Activated B cell treated with CpG ODN at 0.5 μM for 24 hours (primary cell): ENCODE measurements around the gene PPIE. TPM values are rescaled to one million over a fixed set of nuclear protein-coding genes. Genes with fewer than 3 reads are reported as not detected.

Experiments used
- ATAC-seq: fragments of 200-7000 bp; cut with Tn5 transposase; one replicate; pipeline ENCODE4 v1.10.0; 2021; ENCODE audit warnings: low read depth, mild to moderate bottlenecking, moderate library complexity
- CTCF ChIA-PET: fragments of 350-600 bp; sonication (Branson Sonifier 250); formaldehyde crosslinking; loops from one replicate; lab custom pipeline; 2021; ENCODE audit warnings: antibody characterized with exemption; lab: Charles Lee
- POLR2A ChIA-PET: fragments of 350-600 bp; sonication (Branson Sonifier 250); formaldehyde crosslinking; loops from one replicate; lab custom pipeline; 2021; ENCODE audit warnings: antibody characterized with exemption; lab: Charles Lee
- DNase-seq: peaks from one replicate; pipeline ENCODE4 v3.0.0; 2022
- H3K27ac Mint-ChIP-seq: one replicate; pipeline ENCODE4 v1.8.0; 2020; ENCODE audit warnings: mixed read lengths
- H3K27me3 Mint-ChIP-seq: one replicate; pipeline ENCODE4 v1.8.0; 2021; ENCODE audit warnings: mixed read lengths
- H3K36me3 Mint-ChIP-seq: one replicate; pipeline ENCODE4 v1.8.0; 2021; ENCODE audit warnings: low read depth, mixed read lengths
- H3K4me1 Mint-ChIP-seq: one replicate; pipeline ENCODE4 v1.8.0; 2021; ENCODE audit warnings: mixed read lengths
- H3K4me3 Mint-ChIP-seq: one replicate; pipeline ENCODE4 v1.8.0; 2020; ENCODE audit warnings: mild to moderate bottlenecking, mixed read lengths
- H3K9me3 Mint-ChIP-seq: one replicate; pipeline ENCODE4 v1.8.0; 2020; ENCODE audit warnings: mixed read lengths
- intact Hi-C: fragments of 100-400 bp; cut with micrococcal nuclease; formaldehyde crosslinking; loops from one replicate; pipeline ENCODE4 v1.15.1; 2024
- total RNA-seq: library from RNA; stranded (reverse); gene quantifications from 2 replicates; pipeline ENCODE4 v1.2.3, GENCODE V29; 2022
- TF ChIP-seq, protein P1 (sequence below): fragments of 200-600 bp; IDR thresholded peaks from one replicate; pipeline ENCODE4 v1.8.0; 2022; ENCODE audit warnings: antibody characterized with exemption, mild to moderate bottlenecking

The PPIE gene
- total RNA-seq, 1 donor from 2014 or later, result 68.5 TPM

DNA sequence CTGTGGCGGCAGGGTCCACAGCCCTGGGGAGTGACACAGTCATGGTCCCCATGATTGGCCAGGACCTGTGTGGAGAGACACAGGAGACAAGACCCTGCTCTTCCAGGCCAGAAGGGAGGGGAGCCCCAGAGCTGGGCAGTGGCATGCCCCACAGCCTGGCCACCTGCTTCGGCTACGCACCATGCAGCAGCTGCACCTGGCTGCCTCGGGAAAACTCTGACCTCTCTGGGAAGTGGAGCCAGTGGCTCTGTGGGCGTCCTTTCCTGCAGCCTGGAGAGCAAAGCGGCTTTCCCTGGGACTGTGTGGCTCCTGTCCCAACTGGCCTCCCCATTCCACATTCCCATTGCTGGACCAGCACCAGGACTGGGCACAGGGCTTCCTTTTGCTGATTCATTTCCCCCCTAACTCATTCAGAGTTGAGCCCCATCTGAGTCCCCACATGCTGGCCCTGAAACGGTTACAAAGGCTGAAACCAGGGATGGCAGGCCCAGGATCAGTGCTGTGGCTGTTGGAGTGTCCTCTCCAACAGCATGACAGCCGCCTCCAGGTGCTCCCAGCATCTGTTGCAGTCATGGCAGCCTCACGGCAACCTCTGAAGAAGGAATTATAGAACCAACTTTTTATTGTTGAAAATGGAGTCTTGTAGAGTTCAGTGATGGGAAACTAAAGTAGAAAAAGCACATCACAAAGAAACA lies 17.4 kb downstream of the PPIE start:
- Mint-ChIP-seq H3K27me3 (no peaks in the 10 kb centered on the region), H3K9me3 (no peaks in the 10 kb centered on the region), H3K4me1 (no peaks in the 10 kb centered on the region), H3K36me3 (peaks cover 90% of the 10 kb centered on the region), H3K27ac (no peak overlapping the region), H3K4me3 (no peak overlapping the region)
- ATAC-seq (no peak), DNase-seq (no peak)
- intact Hi-C loops, result no loop called here
- CTCF ChIA-PET, result no interaction called here
- TF ChIP-seq, protein P1, sequence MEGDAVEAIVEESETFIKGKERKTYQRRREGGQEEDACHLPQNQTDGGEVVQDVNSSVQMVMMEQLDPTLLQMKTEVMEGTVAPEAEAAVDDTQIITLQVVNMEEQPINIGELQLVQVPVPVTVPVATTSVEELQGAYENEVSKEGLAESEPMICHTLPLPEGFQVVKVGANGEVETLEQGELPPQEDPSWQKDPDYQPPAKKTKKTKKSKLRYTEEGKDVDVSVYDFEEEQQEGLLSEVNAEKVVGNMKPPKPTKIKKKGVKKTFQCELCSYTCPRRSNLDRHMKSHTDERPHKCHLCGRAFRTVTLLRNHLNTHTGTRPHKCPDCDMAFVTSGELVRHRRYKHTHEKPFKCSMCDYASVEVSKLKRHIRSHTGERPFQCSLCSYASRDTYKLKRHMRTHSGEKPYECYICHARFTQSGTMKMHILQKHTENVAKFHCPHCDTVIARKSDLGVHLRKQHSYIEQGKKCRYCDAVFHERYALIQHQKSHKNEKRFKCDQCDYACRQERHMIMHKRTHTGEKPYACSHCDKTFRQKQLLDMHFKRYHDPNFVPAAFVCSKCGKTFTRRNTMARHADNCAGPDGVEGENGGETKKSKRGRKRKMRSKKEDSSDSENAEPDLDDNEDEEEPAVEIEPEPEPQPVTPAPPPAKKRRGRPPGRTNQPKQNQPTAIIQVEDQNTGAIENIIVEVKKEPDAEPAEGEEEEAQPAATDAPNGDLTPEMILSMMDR, result no peak
- POLR2A ChIA-PET, result interaction anchor here (1.4 kb wide), 1 partner anchor 17 kb away, joined by 4 read pairs; the partner anchor contains the start of gene PPIE

DNA sequence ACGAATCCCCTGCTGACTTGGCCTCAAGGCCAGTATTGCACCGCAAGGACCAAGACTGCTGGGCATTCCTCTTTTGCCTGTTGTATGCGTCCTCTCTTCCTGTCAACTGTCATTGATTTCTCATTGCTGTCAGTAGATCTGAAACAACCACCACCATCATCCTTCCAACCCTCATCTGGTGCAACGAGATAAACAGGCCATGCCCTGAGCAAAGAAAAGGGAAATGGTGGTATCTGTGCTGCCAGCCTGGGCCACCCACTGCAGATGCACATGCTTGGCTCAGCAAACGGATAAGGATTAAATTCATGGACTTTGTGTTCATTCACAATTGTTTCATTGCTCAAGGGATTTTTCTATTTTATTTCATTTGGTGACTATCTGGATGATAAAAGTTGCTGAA lies 18.8 kb downstream of the PPIE start:
- ChIA-PET CTCF (no interaction called here), POLR2A (no interaction called here)
- Mint-ChIP-seq H3K9me3 (no peaks in the 10 kb centered on the region), H3K4me1 (no peaks in the 10 kb centered on the region), H3K4me3 (no peak overlapping the region), H3K36me3 (peaks cover 83% of the 10 kb centered on the region), H3K27ac (no peak overlapping the region), H3K27me3 (no peaks in the 10 kb centered on the region)
- no peak for DNase-seq
- intact Hi-C loops, result no loop called here
- TF ChIP-seq, protein P1, result no peak
- no peak for ATAC-seq

DNA sequence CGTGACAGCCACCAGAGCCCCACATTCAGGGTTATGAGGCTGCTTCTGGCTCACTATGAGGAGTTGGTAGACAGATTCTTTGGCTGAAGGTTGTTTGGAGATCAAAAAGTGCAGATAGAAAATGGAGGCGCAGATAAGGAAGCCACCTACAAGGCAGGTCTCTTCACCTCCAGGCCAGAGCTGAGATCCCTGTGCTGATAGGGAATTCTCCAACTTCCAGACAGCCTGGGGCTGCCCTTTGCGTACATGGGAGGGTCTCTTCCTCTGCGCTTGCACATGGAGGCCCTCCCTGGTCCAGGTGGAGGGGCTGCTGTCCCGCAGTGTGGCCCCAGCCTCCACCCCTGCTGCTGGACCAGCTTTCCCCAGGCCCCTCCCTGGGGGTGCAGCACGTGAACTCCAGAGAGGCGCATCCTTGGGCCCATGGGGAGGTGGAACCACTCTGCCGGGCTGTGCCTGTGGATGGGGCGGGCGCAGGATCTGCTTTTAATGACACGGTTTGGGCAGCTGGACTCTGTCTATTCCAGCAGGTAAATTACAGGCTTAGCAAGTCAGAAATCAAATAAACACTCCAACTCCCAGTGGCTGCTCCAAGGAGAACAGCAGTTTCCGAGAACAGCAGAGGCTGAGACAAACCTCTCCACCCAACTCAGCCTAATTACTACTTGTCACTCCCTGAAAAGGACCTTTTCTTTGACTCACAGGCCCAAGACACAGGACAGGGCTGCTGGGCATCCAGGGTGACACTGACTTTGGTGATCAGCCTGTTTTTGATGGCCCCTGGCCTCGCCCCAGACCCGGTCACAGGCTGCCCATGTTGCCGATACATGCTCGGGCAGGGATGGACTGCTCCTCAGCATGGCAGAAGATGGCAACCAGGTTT lies 20.1 kb downstream of the PPIE start:
- Mint-ChIP-seq H3K4me3 (no peak overlapping the region), H3K27ac (no peak overlapping the region), H3K9me3 (no peaks in the 10 kb centered on the region), H3K27me3 (no peaks in the 10 kb centered on the region), H3K4me1 (no peaks in the 10 kb centered on the region), H3K36me3 (peaks cover 70% of the 10 kb centered on the region)
- CTCF ChIA-PET, result no interaction called here
- TF ChIP-seq, protein P1, result no peak
- ATAC-seq (no peak), DNase-seq (no peak)
- intact Hi-C loops, result no loop called here
- POLR2A ChIA-PET, result interaction anchor here (1.0 kb wide), 1 partner anchor 20 kb away, joined by 3 read pairs; the partner anchor contains the start of gene PPIE

GRCh38 chr1:39759436-39759726 lies 20.7 kb downstream of the PPIE start:
- POLR2A ChIA-PET, result interaction anchor here (1.0 kb wide), 1 partner anchor 21 kb away, joined by 3 read pairs; the partner anchor contains the start of gene PPIE
- Mint-ChIP-seq H3K9me3 (no peaks in the 10 kb centered on the region), H3K36me3 (peaks cover 65% of the 10 kb centered on the region), H3K27me3 (no peaks in the 10 kb centered on the region), H3K27ac (no peak overlapping the region), H3K4me3 (no peak overlapping the region), H3K4me1 (no peaks in the 10 kb centered on the region)
- TF ChIP-seq, protein P1, result no peak
- no peak for DNase-seq
- CTCF ChIA-PET, result no interaction called here
- intact Hi-C loops, result no loop called here
- ATAC-seq, result no peak
